Progenitor cell of endocrine pancreas (in vitro differentiated cells): ENCODE data around the gene CHAD. TPM values are rescaled to one million over a fixed set of nuclear protein-coding genes. Genes with fewer than 3 reads are reported as not detected.

Source experiments
- DNase-seq: peaks from one replicate; pipeline ENCODE4 v3.0.0; 2021; ENCODE audit warnings: low spot score; ENCODE audit not compliant: unreplicated experiment
- H3K27ac Mint-ChIP-seq: 2 replicates; pipeline ENCODE4 v1.8.0; 2021; ENCODE audit warnings: mild to moderate bottlenecking, moderate library complexity, mixed read lengths
- H3K27me3 Mint-ChIP-seq: 2 replicates; pipeline ENCODE4 v1.8.0; 2021; ENCODE audit warnings: mixed read lengths
- H3K36me3 Mint-ChIP-seq: 2 replicates; pipeline ENCODE4 v1.8.0; 2022; ENCODE audit warnings: mixed read lengths; ENCODE audit not compliant: insufficient read depth
- H3K4me1 Mint-ChIP-seq: 2 replicates; pipeline ENCODE4 v1.8.0; 2021; ENCODE audit warnings: low read depth, mixed read lengths
- H3K4me3 Mint-ChIP-seq: 2 replicates; pipeline ENCODE4 v1.8.0; 2021; ENCODE audit warnings: low read depth, mild to moderate bottlenecking, moderate library complexity, mixed read lengths
- H3K9me3 Mint-ChIP-seq: 2 replicates; pipeline ENCODE4 v1.8.0; 2021; ENCODE audit warnings: low read depth, mixed read lengths
- total RNA-seq: library from RNA; stranded (reverse); gene quantifications from 2 replicates; pipeline ENCODE4 v1.2.1, GENCODE V29; 2021
- TF ChIP-seq, protein P1 (sequence below): fragments of 200-600 bp; sonication (generic); IDR thresholded peaks from one replicate; pipeline ENCODE4 v1.5.0; 2021; ENCODE audit warnings: antibody characterized with exemption, mild to moderate bottlenecking; ENCODE audit not compliant: unreplicated experiment

The CHAD gene
- total RNA-seq, 1 donor from 2014 or later = not detected

DNA sequence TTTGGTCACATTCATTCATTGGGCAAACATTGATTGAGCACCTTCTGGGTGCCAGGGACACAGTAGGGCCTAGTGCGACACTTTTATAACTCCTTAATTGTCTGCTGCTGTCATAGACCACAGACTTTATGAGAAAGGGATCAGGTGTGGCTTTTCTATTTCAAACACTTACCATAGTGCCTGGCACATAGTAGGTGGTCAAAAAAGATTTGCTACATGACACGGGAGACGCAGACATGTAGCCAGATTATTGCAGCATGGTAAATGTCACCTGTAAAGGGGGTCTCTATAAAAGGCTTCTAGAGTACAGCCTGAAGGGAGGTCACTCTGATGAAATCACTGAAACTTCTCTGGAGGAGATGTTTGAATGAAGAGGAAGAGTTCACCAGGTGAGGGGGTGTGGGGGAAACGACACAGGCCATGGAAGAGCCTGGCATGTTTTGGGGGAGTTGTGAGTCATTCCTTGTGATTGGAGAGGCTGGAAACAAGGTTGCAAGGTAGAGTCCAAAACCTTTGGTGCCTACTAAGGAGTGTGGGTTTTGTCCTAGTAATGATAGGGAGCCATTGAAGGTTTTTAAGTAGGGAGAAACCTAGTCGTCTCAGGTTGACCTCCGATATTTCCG lies 11.6 kb upstream of the CHAD start:
- H3K36me3 Mint-ChIP-seq = peaks cover 6% of the 10 kb centered on the region
- no peak overlapping the region for H3K27ac Mint-ChIP-seq
- H3K4me3 Mint-ChIP-seq = no peak overlapping the region
- TF ChIP-seq, protein P1, sequence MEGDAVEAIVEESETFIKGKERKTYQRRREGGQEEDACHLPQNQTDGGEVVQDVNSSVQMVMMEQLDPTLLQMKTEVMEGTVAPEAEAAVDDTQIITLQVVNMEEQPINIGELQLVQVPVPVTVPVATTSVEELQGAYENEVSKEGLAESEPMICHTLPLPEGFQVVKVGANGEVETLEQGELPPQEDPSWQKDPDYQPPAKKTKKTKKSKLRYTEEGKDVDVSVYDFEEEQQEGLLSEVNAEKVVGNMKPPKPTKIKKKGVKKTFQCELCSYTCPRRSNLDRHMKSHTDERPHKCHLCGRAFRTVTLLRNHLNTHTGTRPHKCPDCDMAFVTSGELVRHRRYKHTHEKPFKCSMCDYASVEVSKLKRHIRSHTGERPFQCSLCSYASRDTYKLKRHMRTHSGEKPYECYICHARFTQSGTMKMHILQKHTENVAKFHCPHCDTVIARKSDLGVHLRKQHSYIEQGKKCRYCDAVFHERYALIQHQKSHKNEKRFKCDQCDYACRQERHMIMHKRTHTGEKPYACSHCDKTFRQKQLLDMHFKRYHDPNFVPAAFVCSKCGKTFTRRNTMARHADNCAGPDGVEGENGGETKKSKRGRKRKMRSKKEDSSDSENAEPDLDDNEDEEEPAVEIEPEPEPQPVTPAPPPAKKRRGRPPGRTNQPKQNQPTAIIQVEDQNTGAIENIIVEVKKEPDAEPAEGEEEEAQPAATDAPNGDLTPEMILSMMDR = no peak
- H3K9me3 Mint-ChIP-seq = no peaks in the 10 kb centered on the region
- peaks cover 11% of the 10 kb centered on the region for H3K4me1 Mint-ChIP-seq
- H3K27me3 Mint-ChIP-seq = peaks cover 6% of the 10 kb centered on the region
- no peak for DNase-seq

DNA sequence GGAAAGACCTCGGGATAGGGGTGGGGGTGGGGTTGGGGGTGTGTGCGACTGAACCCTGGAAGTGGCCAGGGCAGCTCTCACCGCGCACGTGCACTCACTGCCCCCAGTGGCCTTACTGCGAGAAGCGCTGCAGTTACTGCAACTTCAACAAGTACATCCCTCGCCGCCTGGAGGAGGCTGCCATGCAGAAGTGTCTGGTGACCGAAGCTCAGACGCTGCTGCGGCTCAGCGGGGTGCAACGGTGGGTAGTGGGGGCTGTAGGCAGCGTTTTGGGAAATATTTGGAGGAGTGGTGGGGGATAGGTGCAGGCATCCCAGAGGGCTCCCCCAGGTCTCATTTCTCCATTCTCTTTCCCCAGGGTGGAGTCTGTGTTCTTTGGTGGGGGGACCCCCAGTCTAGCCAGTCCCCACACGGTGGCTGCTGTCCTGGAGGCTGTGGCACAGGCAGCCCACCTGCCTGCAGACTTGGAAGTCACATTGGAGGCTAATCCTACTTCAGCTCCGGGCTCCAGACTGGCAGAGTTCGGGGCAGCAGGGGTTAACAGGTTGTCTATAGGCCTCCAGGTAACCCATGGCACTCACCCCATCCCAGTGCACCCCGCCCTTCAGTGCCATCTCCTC lies 11.0 kb upstream of the CHAD start:
- Mint-ChIP-seq H3K36me3 (peaks cover 6% of the 10 kb centered on the region), H3K27me3 (peaks cover 6% of the 10 kb centered on the region), H3K27ac (peak overlapping the region; percentile 92), H3K4me3 (peak overlapping the region; percentile 79), H3K4me1 (peaks cover 11% of the 10 kb centered on the region), H3K9me3 (no peaks in the 10 kb centered on the region)
- peak; percentile 70 for DNase-seq
- TF ChIP-seq, protein P1 = peak; percentile 73

DNA sequence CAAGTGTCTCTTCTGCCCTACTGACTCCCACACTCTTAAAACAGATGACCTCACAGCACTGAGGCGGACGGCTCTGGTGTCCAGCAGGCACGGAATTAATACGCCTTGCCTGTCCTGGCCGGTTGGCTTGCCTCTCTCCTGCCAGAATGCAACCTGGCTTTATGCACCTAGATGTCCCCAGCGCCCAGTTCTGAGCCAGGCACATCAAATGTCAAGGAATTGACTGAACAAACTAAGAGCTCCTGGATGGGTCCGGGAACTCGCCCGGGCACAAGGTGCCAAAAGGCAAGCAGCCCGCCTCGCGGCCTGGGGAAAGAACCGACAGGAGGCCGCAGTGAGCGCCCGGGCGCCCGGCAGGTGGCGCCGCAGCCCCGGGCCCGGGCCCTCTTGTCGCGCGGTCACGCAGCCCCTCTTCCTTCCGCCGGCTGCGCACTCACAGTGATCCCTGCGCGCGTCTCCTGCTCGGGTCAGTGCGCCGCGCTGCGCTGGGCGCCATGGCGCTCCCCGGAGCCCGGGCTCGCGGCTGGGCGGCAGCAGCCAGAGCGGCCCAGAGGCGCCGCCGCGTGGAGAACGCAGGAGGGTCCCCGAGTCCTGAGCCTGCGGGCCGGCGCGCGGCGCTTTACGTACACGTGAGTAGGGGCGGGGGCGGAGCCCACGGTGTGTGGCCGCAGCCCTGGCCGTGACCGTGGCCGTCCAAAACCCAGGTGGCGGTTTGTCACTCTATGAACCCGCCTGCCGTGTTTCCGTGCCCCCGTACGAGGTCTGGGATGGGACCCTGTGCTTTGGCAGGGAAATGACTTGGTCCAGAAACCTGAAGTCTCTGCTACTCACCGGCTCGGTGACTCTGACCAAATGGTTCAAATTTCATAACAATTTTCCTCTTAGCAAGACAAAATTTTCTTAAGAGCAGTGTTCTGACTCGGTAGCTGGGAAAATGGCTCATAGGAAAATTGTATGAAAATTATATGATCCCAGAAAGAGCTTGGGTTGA lies 10.0 kb upstream of the CHAD start, which contains the start of gene RSAD1:
Gene RSAD1, plus strand, starts transcription at position 470 of the 991 bp plus-strand sequence. Its CDS starts 25 bp downstream, at position 495.
- TF ChIP-seq, protein P1 = peak; percentile 93
- no peaks in the 10 kb centered on the region for H3K9me3 Mint-ChIP-seq
- peaks cover 11% of the 10 kb centered on the region for H3K4me1 Mint-ChIP-seq
- H3K27ac Mint-ChIP-seq = peak within 1 kb of the TSS; percentile 97
- peak; percentile 87 for DNase-seq
- H3K4me3 Mint-ChIP-seq = peak within 1 kb of the TSS; percentile 79
- H3K36me3 Mint-ChIP-seq = peaks cover 8% of the 10 kb centered on the region
- peaks cover 8% of the 10 kb centered on the region for H3K27me3 Mint-ChIP-seq

DNA sequence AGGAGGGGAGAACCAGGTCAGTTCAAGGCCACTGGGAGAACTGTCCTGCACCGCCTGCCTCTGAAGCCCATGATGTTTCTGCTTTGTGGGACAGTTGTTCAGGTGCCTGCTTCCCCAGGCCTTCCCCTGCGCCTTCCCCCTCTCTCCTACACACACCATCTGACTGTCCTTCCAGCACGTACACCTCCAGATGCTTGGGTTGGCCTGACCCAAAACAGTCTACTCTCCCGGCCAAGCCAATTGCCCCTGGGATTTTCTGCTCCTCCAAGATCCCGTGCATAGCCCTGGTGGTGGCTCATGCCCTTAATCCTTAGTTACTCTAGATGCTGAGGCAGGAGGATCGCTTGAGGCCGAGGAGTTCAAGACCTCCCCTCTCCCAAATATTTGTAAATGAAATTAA lies 9.3 kb upstream of the CHAD start:
- peak overlapping the region; percentile 97 for H3K27ac Mint-ChIP-seq
- H3K4me1 Mint-ChIP-seq = peaks cover 11% of the 10 kb centered on the region
- H3K4me3 Mint-ChIP-seq = peak overlapping the region; percentile 77

More for the DNA sequence above, 9.3 kb upstream of the CHAD start:
- Mint-ChIP-seq H3K9me3 (no peaks in the 10 kb centered on the region), H3K36me3 (peaks cover 11% of the 10 kb centered on the region), H3K27me3 (peaks cover 9% of the 10 kb centered on the region)
- TF ChIP-seq, protein P1 = no peak
- DNase-seq = no peak
